Activated B cell treated with CpG ODN at 0.5 μM for 24 hours (primary cell): Measurements from ENCODE around the gene SLC38A5. TPM values are rescaled to one million over a fixed set of nuclear protein-coding genes. Genes with fewer than 3 reads are reported as not detected.

Source experiments
- ATAC-seq: fragments of 200-7000 bp; cut with Tn5 transposase; one replicate; pipeline ENCODE4 v1.10.0; 2021; ENCODE audit warnings: low read depth, mild to moderate bottlenecking, moderate library complexity
- CTCF ChIA-PET: fragments of 350-600 bp; sonication (Branson Sonifier 250); formaldehyde crosslinking; loops from one replicate; lab custom pipeline; 2021; ENCODE audit warnings: antibody characterized with exemption; lab: Charles Lee
- POLR2A ChIA-PET: fragments of 350-600 bp; sonication (Branson Sonifier 250); formaldehyde crosslinking; loops from one replicate; lab custom pipeline; 2021; ENCODE audit warnings: antibody characterized with exemption; lab: Charles Lee
- DNase-seq: peaks from one replicate; pipeline ENCODE4 v3.0.0; 2022
- H3K27ac Mint-ChIP-seq: one replicate; pipeline ENCODE4 v1.8.0; 2020; ENCODE audit warnings: mixed read lengths
- H3K27me3 Mint-ChIP-seq: one replicate; pipeline ENCODE4 v1.8.0; 2021; ENCODE audit warnings: mixed read lengths
- H3K36me3 Mint-ChIP-seq: one replicate; pipeline ENCODE4 v1.8.0; 2021; ENCODE audit warnings: low read depth, mixed read lengths
- H3K4me1 Mint-ChIP-seq: one replicate; pipeline ENCODE4 v1.8.0; 2021; ENCODE audit warnings: mixed read lengths
- H3K4me3 Mint-ChIP-seq: one replicate; pipeline ENCODE4 v1.8.0; 2020; ENCODE audit warnings: mild to moderate bottlenecking, mixed read lengths
- H3K9me3 Mint-ChIP-seq: one replicate; pipeline ENCODE4 v1.8.0; 2020; ENCODE audit warnings: mixed read lengths
- CTCF ChIP-seq: fragments of 200-600 bp; IDR thresholded peaks from one replicate; pipeline ENCODE4 v1.8.0; 2022; ENCODE audit warnings: antibody characterized with exemption, mild to moderate bottlenecking
- intact Hi-C: fragments of 100-400 bp; cut with micrococcal nuclease; formaldehyde crosslinking; loops from one replicate; pipeline ENCODE4 v1.15.1; 2024
- total RNA-seq: library from RNA; stranded (reverse); gene quantifications from 2 replicates; pipeline ENCODE4 v1.2.3, GENCODE V29; 2022

Gene SLC38A5
- total RNA-seq, 1 donor from 2014 or later, result 23.5 TPM

- H3K27ac Mint-ChIP-seq, result no peak overlapping the region
- ATAC-seq (no peak), DNase-seq (no peak)
- no peaks in the 10 kb centered on the region for H3K27me3 Mint-ChIP-seq
- H3K4me3 Mint-ChIP-seq, result no peak overlapping the region
- no peaks in the 10 kb centered on the region for H3K9me3 Mint-ChIP-seq
- peaks cover 31% of the 10 kb centered on the region for H3K36me3 Mint-ChIP-seq
- intact Hi-C loops, result loop anchor here (5.0 kb wide), 2 partner anchors 42 to 633 kb away; partner anchors contain the start of gene PORCN
- peaks cover 12% of the 10 kb centered on the region for H3K4me1 Mint-ChIP-seq
- POLR2A ChIA-PET, result no interaction called here
- CTCF ChIA-PET, result no interaction called here
- TF ChIP-seq CTCF, result no peak
Measured at GRCh38 chrX:48465336-48465933, 4.6 kb downstream of the SLC38A5 start.

GRCh38 chrX:48461830-48462229 lies 8.2 kb downstream of the SLC38A5 start:
- CTCF ChIA-PET, result no interaction called here
- H3K27ac Mint-ChIP-seq, result no peak overlapping the region
- DNase-seq (no peak), ATAC-seq (no peak)
- POLR2A ChIA-PET, result interaction anchor here (0.6 kb wide), 1 partner anchor 10 kb away, joined by 4 read pairs; no protein-coding TSS in a partner anchor
- TF ChIP-seq CTCF, result no peak
- H3K36me3 Mint-ChIP-seq, result peaks cover 40% of the 10 kb centered on the region
- H3K9me3 Mint-ChIP-seq, result no peaks in the 10 kb centered on the region
- intact Hi-C loops, result no loop called here
- H3K27me3 Mint-ChIP-seq, result no peaks in the 10 kb centered on the region
- no peaks in the 10 kb centered on the region for H3K4me1 Mint-ChIP-seq
- H3K4me3 Mint-ChIP-seq, result no peak overlapping the region

- Mint-ChIP-seq H3K9me3 (no peaks in the 10 kb centered on the region), H3K36me3 (peaks cover 39% of the 10 kb centered on the region), H3K27me3 (no peaks in the 10 kb centered on the region), H3K4me3 (no peak overlapping the region), H3K27ac (no peak overlapping the region), H3K4me1 (no peaks in the 10 kb centered on the region)
- POLR2A ChIA-PET, result no interaction called here
- TF ChIP-seq CTCF, result no peak
- intact Hi-C loops, result no loop called here
- no peak for DNase-seq
- CTCF ChIA-PET, result no interaction called here
- no peak for ATAC-seq
Measured at GRCh38 chrX:48460606-48461005, 9.5 kb downstream of the SLC38A5 start.

- intact Hi-C loops, result no loop called here
- Mint-ChIP-seq H3K36me3 (peaks cover 33% of the 10 kb centered on the region), H3K4me3 (no peak overlapping the region), H3K27me3 (no peaks in the 10 kb centered on the region), H3K27ac (no peak overlapping the region), H3K9me3 (no peaks in the 10 kb centered on the region), H3K4me1 (no peaks in the 10 kb centered on the region)
- DNase-seq, result no peak
- POLR2A ChIA-PET, result no interaction called here
- TF ChIP-seq CTCF, result no peak
- CTCF ChIA-PET, result no interaction called here
- ATAC-seq, result no peak
Measured at GRCh38 chrX:48460031-48460430, 10.0 kb downstream of the SLC38A5 start.

GRCh38 chrX:48459483-48459882 lies 10.6 kb downstream of the SLC38A5 start:
- ChIA-PET POLR2A (interaction anchor here (1.0 kb wide), 1 partner anchor 80 kb away, joined by 4 read pairs; the partner anchor contains the start of gene TBC1D25), CTCF (no interaction called here)
- ATAC-seq, result no peak
- TF ChIP-seq CTCF, result no peak
- Mint-ChIP-seq H3K4me1 (no peaks in the 10 kb centered on the region), H3K27me3 (no peaks in the 10 kb centered on the region), H3K9me3 (no peaks in the 10 kb centered on the region), H3K36me3 (peaks cover 33% of the 10 kb centered on the region), H3K4me3 (no peak overlapping the region), H3K27ac (no peak overlapping the region)
- DNase-seq, result no peak
- intact Hi-C loops, result no loop called here
